GM23338 (cell line): ENCODE data around the gene LAD1. TPM values are rescaled to one million over a fixed set of nuclear protein-coding genes. Genes with fewer than 3 reads are reported as not detected.

ENCODE experiments used
- ATAC-seq: fragments of 200-7000 bp; cut with Tn5 transposase; 3 replicates; pipeline ENCODE4 v1.9.1; 2020
- DNase-seq: peaks from one replicate; pipeline ENCODE4 v3.0.0-alpha.2; 2015; ENCODE audit warnings: low spot score
- H2AFZ ChIP-seq: fragments of 200-600 bp; sonication (generic); 2 replicates; pipeline ENCODE4 v1.8.0; 2016; ENCODE audit warnings: antibody characterized with exemption, mild to moderate bottlenecking, moderate library complexity
- H3F3A ChIP-seq: fragments of 200-600 bp; sonication (generic); replicated peaks from 2 replicates; pipeline ENCODE4 v1.8.0; 2017; ENCODE audit warnings: antibody characterized with exemption, mixed run types, low read depth
- H3K27ac ChIP-seq: fragments of 200-600 bp; sonication (generic); 2 replicates; pipeline ENCODE4 v1.6.1; 2016; ENCODE audit warnings: low read depth
- H3K27me3 ChIP-seq: fragments of 200-600 bp; sonication (generic); 2 replicates; pipeline ENCODE4 v1.8.0; 2016; ENCODE audit warnings: mild to moderate bottlenecking, mixed run types, moderate library complexity; ENCODE audit not compliant: insufficient read depth
- H3K36me3 ChIP-seq: fragments of 200-600 bp; sonication (generic); 2 replicates; pipeline ENCODE4 v1.8.0; 2016; ENCODE audit warnings: mild to moderate bottlenecking; ENCODE audit not compliant: insufficient read depth
- H3K4me1 ChIP-seq: fragments of 200-600 bp; sonication (generic); 2 replicates; pipeline ENCODE4 v1.8.0; 2016; ENCODE audit warnings: mild to moderate bottlenecking, moderate library complexity; ENCODE audit not compliant: insufficient read depth
- H3K4me2 ChIP-seq: fragments of 200-600 bp; sonication (generic); 2 replicates; pipeline ENCODE4 v1.7.1; 2017; ENCODE audit warnings: mixed run types
- H3K4me3 ChIP-seq: fragments of 200-600 bp; sonication (generic); 2 replicates; pipeline ENCODE4 v1.6.1; 2016; ENCODE audit warnings: mixed run types
- H3K79me2 ChIP-seq: fragments of 200-600 bp; sonication (generic); replicated peaks from 2 replicates; pipeline ENCODE4 v1.8.0; 2017; ENCODE audit warnings: mild to moderate bottlenecking; ENCODE audit not compliant: insufficient read depth
- H3K9me2 ChIP-seq: fragments of 200-600 bp; sonication (generic); 2 replicates; pipeline ENCODE4 v1.8.0; 2017; ENCODE audit not compliant: insufficient read depth
- H4K20me1 ChIP-seq: fragments of 200-600 bp; sonication (generic); replicated peaks from 2 replicates; pipeline ENCODE4 v1.8.0; 2017; ENCODE audit warnings: mild to moderate bottlenecking; ENCODE audit not compliant: insufficient read depth
- H3K27ac Mint-ChIP-seq: 2 replicates; pipeline ENCODE4 v1.8.0; 2020; ENCODE audit warnings: inconsistent platforms, mild to moderate bottlenecking, moderate library complexity, mixed read lengths
- H3K27me3 Mint-ChIP-seq: 3 replicates; pipeline ENCODE4 v1.8.0; 2022; ENCODE audit warnings: low read depth, mild to moderate bottlenecking, moderate library complexity, mixed read lengths, inconsistent platforms; ENCODE audit not compliant: insufficient read depth, poor library complexity
- H3K36me3 Mint-ChIP-seq: 3 replicates; pipeline ENCODE4 v1.8.0; 2021; ENCODE audit warnings: low read depth, mild to moderate bottlenecking, inconsistent platforms, moderate library complexity, mixed read lengths
- H3K4me1 Mint-ChIP-seq: 3 replicates; pipeline ENCODE4 v1.8.0; 2020; ENCODE audit warnings: mild to moderate bottlenecking, inconsistent platforms, mixed read lengths
- H3K4me3 Mint-ChIP-seq: 3 replicates; pipeline ENCODE4 v1.8.0; 2021; ENCODE audit warnings: moderate library complexity, mild to moderate bottlenecking, inconsistent platforms, mixed read lengths
- H3K9me3 Mint-ChIP-seq: 3 replicates; pipeline ENCODE4 v1.8.0; 2020; ENCODE audit warnings: moderate library complexity, mild to moderate bottlenecking, inconsistent platforms, mixed read lengths
- CREB1 ChIP-seq: fragments of 250-450 bp; sonication (Bioruptor Pico); IDR thresholded peaks from 2 replicates; pipeline ENCODE4 v1.5.0; 2020; ENCODE audit warnings: low read depth, mild to moderate bottlenecking, moderate library complexity
- EZH2 ChIP-seq: fragments of 200-600 bp; sonication (generic); IDR thresholded peaks from one replicate; pipeline ENCODE4 v1.8.0; 2017; ENCODE audit warnings: antibody characterized with exemption, mild to moderate bottlenecking, low read depth; ENCODE audit not compliant: unreplicated experiment
- EZH2phosphoT487 ChIP-seq: fragments of 200-600 bp; sonication (generic); IDR thresholded peaks from one replicate; pipeline ENCODE4 v1.8.1; 2018; ENCODE audit warnings: antibody characterized with exemption; ENCODE audit not compliant: unreplicated experiment
- JUNB ChIP-seq: IDR thresholded peaks from one replicate; pipeline ENCODE4 v1.6.1; 2016; ENCODE audit warnings: antibody characterized with exemption; ENCODE audit not compliant: unreplicated experiment
- NANOG ChIP-seq: IDR thresholded peaks from 2 replicates; pipeline ENCODE4 v1.6.1; 2016; ENCODE audit warnings: antibody characterized with exemption, borderline replicate concordance
- POLR2AphosphoS5 ChIP-seq: IDR thresholded peaks from 2 replicates; pipeline ENCODE4 v1.6.1; 2016; ENCODE audit warnings: antibody characterized with exemption, low read depth
- STAT1 ChIP-seq: IDR thresholded peaks from one replicate; pipeline ENCODE4 v1.6.1; 2016; ENCODE audit warnings: antibody characterized with exemption; ENCODE audit not compliant: unreplicated experiment
- ZNF114 ChIP-seq: fragments of 250-450 bp; sonication (Bioruptor Pico); IDR thresholded peaks from 2 replicates; pipeline ENCODE4 v1.5.0; 2020; ENCODE audit warnings: mild to moderate bottlenecking, moderate library complexity
- ZNF331 ChIP-seq: fragments of 250-450 bp; sonication (Bioruptor Pico); IDR thresholded peaks from 2 replicates; pipeline ENCODE4 v1.5.0; 2020; ENCODE audit warnings: low read depth, mild to moderate bottlenecking, moderate library complexity
- polyA plus RNA-seq: library from polyadenylated mRNA; unstranded; fragments of >200 nt; fragmentation: Nextera tagmentation; extraction: Ambion mirVana; gene quantifications from 2 replicates; pipeline ENCODE4 v1.2.1, GENCODE V29; 2016
- total RNA-seq: library from RNA; depleted of rRNA; stranded (reverse); fragments of >200 nt; shearing (Covaris generic); gene quantifications from 2 replicates; pipeline ENCODE4 v1.2.3, GENCODE V29; 2014
- TF ChIP-seq, protein P1 (sequence below), 2 experiments: fragments of 200-600 bp in 1 of 2; sonication (generic) in 1 of 2; conservative IDR thresholded peaks; 2 replicates each; pipeline versions ENCODE4 v1.5.1 to v1.6.1; 2016 to 2017; ENCODE audit warnings: antibody characterized with exemption in 2 of 2, low read depth in 2 of 2, mild to moderate bottlenecking in 2 of 2, moderate library complexity in 1 of 2
- TF ChIP-seq, protein P2 (sequence below): IDR thresholded peaks from 2 replicates; pipeline ENCODE4 v1.6.1; 2016; ENCODE audit warnings: antibody characterized with exemption
- TF ChIP-seq, protein P3 (sequence below): IDR thresholded peaks from one replicate; pipeline ENCODE4 v1.6.1; 2018; ENCODE audit warnings: antibody characterized with exemption; ENCODE audit not compliant: unreplicated experiment

LAD1 gene
- total and polyA plus RNA-seq, 2 experiments from 2014 or later, result 17.6 to 18.9 TPM

DNA sequence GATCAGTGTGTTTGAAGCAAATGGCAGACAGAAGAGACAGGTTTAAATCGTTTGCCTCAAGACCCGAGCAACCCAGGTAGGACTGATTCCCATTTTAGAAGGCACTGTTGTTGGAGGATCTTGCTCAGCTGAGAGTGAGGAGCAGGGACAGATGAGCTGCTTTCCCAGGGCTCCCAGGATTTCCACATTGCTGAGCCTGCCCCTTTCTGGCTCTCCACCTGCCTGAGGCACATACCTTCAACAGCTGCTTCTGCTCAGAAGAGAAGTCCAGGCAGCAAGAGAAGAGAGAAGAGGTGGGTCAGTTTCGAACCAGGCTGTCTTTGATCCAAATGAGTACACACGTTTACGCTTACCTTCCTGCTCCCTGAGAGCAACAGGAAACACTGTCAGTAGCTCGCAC lies 27.3 kb downstream of the LAD1 start (continued):
- TF ChIP-seq, protein P1, sequence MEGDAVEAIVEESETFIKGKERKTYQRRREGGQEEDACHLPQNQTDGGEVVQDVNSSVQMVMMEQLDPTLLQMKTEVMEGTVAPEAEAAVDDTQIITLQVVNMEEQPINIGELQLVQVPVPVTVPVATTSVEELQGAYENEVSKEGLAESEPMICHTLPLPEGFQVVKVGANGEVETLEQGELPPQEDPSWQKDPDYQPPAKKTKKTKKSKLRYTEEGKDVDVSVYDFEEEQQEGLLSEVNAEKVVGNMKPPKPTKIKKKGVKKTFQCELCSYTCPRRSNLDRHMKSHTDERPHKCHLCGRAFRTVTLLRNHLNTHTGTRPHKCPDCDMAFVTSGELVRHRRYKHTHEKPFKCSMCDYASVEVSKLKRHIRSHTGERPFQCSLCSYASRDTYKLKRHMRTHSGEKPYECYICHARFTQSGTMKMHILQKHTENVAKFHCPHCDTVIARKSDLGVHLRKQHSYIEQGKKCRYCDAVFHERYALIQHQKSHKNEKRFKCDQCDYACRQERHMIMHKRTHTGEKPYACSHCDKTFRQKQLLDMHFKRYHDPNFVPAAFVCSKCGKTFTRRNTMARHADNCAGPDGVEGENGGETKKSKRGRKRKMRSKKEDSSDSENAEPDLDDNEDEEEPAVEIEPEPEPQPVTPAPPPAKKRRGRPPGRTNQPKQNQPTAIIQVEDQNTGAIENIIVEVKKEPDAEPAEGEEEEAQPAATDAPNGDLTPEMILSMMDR (conservative IDR thresholded peaks at IDR 0.05; ENCODE audit: low read depth in 2 of 2), result no peak
- no peak for TF ChIP-seq EZH2
- no peak for TF ChIP-seq NANOG
- no peak for TF ChIP-seq CREB1 (CRISPR knock-in tag)
- no peak for TF ChIP-seq JUNB
- no peak for TF ChIP-seq ZNF331 (CRISPR knock-in tag)
- TF ChIP-seq, protein P2, sequence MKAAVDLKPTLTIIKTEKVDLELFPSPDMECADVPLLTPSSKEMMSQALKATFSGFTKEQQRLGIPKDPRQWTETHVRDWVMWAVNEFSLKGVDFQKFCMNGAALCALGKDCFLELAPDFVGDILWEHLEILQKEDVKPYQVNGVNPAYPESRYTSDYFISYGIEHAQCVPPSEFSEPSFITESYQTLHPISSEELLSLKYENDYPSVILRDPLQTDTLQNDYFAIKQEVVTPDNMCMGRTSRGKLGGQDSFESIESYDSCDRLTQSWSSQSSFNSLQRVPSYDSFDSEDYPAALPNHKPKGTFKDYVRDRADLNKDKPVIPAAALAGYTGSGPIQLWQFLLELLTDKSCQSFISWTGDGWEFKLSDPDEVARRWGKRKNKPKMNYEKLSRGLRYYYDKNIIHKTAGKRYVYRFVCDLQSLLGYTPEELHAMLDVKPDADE, result no peak
- TF ChIP-seq, protein P3, sequence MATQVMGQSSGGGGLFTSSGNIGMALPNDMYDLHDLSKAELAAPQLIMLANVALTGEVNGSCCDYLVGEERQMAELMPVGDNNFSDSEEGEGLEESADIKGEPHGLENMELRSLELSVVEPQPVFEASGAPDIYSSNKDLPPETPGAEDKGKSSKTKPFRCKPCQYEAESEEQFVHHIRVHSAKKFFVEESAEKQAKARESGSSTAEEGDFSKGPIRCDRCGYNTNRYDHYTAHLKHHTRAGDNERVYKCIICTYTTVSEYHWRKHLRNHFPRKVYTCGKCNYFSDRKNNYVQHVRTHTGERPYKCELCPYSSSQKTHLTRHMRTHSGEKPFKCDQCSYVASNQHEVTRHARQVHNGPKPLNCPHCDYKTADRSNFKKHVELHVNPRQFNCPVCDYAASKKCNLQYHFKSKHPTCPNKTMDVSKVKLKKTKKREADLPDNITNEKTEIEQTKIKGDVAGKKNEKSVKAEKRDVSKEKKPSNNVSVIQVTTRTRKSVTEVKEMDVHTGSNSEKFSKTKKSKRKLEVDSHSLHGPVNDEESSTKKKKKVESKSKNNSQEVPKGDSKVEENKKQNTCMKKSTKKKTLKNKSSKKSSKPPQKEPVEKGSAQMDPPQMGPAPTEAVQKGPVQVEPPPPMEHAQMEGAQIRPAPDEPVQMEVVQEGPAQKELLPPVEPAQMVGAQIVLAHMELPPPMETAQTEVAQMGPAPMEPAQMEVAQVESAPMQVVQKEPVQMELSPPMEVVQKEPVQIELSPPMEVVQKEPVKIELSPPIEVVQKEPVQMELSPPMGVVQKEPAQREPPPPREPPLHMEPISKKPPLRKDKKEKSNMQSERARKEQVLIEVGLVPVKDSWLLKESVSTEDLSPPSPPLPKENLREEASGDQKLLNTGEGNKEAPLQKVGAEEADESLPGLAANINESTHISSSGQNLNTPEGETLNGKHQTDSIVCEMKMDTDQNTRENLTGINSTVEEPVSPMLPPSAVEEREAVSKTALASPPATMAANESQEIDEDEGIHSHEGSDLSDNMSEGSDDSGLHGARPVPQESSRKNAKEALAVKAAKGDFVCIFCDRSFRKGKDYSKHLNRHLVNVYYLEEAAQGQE, result no peak
- no peak for TF ChIP-seq STAT1
- TF ChIP-seq POLR2AphosphoS5, result no peak

DNA sequence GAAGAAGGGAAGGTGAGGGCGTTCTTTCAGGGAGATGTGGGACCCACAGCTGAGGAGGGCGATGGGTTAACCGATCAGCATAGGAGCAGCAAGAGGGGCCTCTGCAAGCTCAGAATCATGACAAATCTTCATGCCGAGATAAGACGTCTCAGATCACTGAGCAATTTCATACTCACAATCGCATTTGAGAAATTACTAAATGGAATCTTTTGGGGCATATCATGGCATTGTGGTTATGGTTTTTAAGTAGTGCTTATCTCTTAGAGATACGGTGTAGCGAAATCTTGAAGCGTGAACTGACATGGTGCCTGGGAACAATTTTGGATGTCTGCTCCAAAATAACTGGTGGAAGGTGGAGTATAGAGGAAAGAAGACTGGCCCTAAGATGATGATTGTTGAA lies 27.8 kb downstream of the LAD1 start:
- Histone ChIP-seq H3K27ac (no peak overlapping the region), H3K4me1 (peaks cover 24% of the 10 kb centered on the region), H3K9me2 (0 out of 2 replicates have a peak, but pooled peaks cover 7% of the 10 kb centered on the region), H3K79me2 (no peaks in the 10 kb centered on the region), H3K36me3 (no peaks in the 10 kb centered on the region), H3K27me3 (no peaks in the 10 kb centered on the region), H3K4me2 (no peak overlapping the region), H4K20me1 (no peaks in the 10 kb centered on the region), H2AFZ (no peak overlapping the region), H3F3A (peaks cover 10% of the 10 kb centered on the region; the same call in 1 of the 2 replicates), H3K4me3 (no peak overlapping the region)
- Mint-ChIP-seq H3K9me3 (no peaks in the 10 kb centered on the region), H3K4me3 (no peak overlapping the region; the same call in 2 of the 3 replicates), H3K27me3 (peaks cover 21% of the 10 kb centered on the region), H3K36me3 (no peaks in the 10 kb centered on the region), H3K27ac (no peak overlapping the region), H3K4me1 (peaks cover 47% of the 10 kb centered on the region)
- TF ChIP-seq ZNF114 (CRISPR knock-in tag) (no peak), NANOG (no peak), EZH2phosphoT487 (no peak), JUNB (no peak), CREB1 (CRISPR knock-in tag) (no peak), ZNF331 (CRISPR knock-in tag) (no peak)
- TF ChIP-seq, protein P2, result no peak
- TF ChIP-seq, protein P3, result no peak
- TF ChIP-seq, protein P1 (conservative IDR thresholded peaks at IDR 0.05; ENCODE audit: low read depth in 2 of 2), result no peak
- DNase-seq (no peak), ATAC-seq (no peak)
